COLO668 (cell line): ENCODE data around the gene TTC16.
"Not testable (repeated sequence)": the region's sequence is repeated elsewhere in the genome, so short reads cannot be mapped to it uniquely, and the experiment has no call there.

Experiments
- DNase-seq: peaks from one replicate; lab custom pipeline; 2025; ENCODE audit not compliant: unreplicated experiment; lab: John Stamatoyannopoulos, UW

TTC16 gene

DNA sequence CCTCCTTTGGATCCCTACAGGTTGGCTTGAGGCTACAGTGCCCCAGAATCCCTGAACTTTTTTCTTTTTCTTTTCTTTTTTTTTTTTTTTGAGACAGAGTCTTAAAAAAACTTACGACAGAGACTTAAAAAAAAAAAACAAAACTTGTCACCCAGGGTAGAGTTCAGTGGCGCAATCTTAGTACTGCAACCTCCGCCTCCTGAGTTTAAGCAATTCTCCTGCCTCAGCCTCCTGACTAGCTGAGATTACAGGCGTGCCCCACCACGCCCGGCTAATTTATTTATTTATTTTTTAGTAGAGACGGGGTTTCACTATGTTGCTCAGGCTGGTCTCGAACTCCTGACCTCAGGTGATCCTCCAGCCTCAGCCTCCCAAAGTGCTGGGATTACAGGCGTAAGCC is 65.0 kb downstream of the TTC16 start:
- DNase-seq: not testable (repeated sequence)
